Muscle of leg (tissue), 11 donors: ENCODE results near the gene THAP3. TPM values are rescaled to one million over a fixed set of nuclear protein-coding genes. Genes with fewer than 3 reads are reported as not detected.

Source experiments
- DNase-seq: peaks from one replicate; pipeline ENCODE4 v3.0.0; 2013
- H3K27ac ChIP-seq: one replicate; pipeline ENCODE4 v1.5.1; 2013; ENCODE audit warnings: mild to moderate bottlenecking, low read length, control low read depth
- H3K27me3 ChIP-seq: one replicate; pipeline ENCODE4 v1.6.1; 2013; ENCODE audit warnings: low read length; ENCODE audit not compliant: control insufficient read depth, insufficient read depth
- H3K36me3 ChIP-seq: one replicate; pipeline ENCODE4 v1.6.1; 2013; ENCODE audit warnings: low read length; ENCODE audit not compliant: control insufficient read depth, insufficient read depth
- H3K4me1 ChIP-seq: one replicate; pipeline ENCODE4 v1.6.1; 2013; ENCODE audit warnings: low read length; ENCODE audit not compliant: control insufficient read depth, insufficient read depth
- H3K4me3 ChIP-seq: one replicate; pipeline ENCODE4 v1.5.1; 2013; ENCODE audit warnings: low read length, control low read depth
- H3K9me3 ChIP-seq: replicated peaks from 2 replicates; pipeline ENCODE4 v1.6.1; 2013; ENCODE audit warnings: low read depth, low read length; ENCODE audit not compliant: control insufficient read depth
- WGBS: methylation state at CpG from one replicate; pipeline ENCODE4 v1.1.5; 2013; ENCODE audit warnings: missing lambda C conversion rate; ENCODE audit not compliant: insufficient coverage; 5-methylcytosine and 5-hydroxymethylcytosine counted together
- polyA plus RNA-seq, 8 donors: library from polyadenylated mRNA; unstranded; fragments of 120-200 nt; gene quantifications; one replicate each; pipeline versions ENCODE4 v1.2.1 to v1.2.3, GENCODE V29; 2013; ENCODE audit warnings: inconsistent platforms in 1 of 8, low replicate concordance in 1 of 8; ENCODE audit not compliant: insufficient read length in 8 of 8, insufficient read depth in 1 of 8
- total RNA-seq: library from RNA; stranded (reverse); fragments of 120-200 nt; gene quantifications from one replicate; pipeline ENCODE4 v1.2.4, GENCODE V29; 2013

The THAP3 gene
- total and polyA plus RNA-seq, 9 donors: 16.7 to 27.1 (median 18.3) TPM

DNA sequence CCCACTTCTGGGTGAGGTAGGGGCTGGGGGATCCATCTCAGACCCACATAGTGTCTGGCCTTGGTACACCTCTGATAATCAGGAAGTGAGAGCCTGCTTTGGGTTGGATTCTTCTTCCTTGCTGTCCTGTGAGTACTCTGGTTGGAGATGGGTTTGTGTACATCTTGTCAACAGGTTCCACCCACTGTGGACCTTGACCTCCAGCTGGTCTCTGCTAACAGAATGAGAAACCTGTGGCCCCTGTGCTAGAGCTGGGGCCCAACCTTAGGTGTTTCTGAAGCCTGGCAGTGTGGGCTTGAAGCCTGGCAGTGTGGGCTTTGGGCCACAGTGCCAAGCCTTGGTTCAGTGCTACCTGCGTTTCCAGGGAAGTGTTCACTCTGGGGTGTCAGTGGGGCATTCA, 42.3 kb upstream of the THAP3 start:
- no peak for DNase-seq
- Histone ChIP-seq H3K9me3 (no peaks in the 10 kb centered on the region), H3K4me1 (peaks cover 40% of the 10 kb centered on the region), H3K27ac (no peak overlapping the region), H3K27me3 (no peaks in the 10 kb centered on the region), H3K36me3 (peaks cover 10% of the 10 kb centered on the region), H3K4me3 (no peak overlapping the region)
- no CpG with 5 or more reads among the region's 1 CpG for WGBS

- no peak overlapping the region for H3K27ac ChIP-seq
- H3K4me1 ChIP-seq: peaks cover 55% of the 10 kb centered on the region
- WGBS: 78% methylated on average over 21 of the region's 21 CpGs
Measured at GRCh38 chr1:6584126-6585080, 40.3 kb upstream of the THAP3 start.

DNA sequence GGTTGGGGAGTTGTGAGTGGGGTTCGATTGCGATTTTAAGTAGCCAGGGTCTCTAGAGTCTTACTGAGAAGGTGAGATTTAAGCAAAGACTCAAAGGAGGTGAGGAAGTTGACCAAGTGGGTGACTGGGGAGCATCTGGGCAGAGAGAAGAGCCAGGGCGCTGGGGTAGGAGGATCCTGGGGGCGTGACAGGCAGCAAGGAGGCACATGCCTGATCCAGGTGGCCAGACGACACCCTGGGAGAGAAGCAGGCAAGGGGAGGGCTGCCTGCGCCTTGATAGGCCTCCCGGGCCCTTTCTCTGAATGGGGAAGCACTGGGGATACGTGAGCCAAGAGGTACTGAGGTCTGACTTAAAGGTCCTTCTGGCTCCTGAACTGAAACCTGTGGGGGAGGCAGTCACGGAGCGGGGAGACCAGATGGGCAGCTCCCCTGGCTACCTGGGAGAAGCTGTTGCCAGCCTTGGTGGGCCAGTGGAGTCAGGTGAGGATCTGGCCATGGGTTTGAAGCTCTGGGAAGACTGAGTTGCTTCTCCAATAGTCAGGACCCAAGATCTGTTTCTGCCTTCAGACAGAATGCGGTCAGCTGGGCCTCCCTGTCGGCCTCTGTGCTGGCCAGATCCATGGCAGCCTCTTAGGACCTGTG, 39.5 kb upstream of the THAP3 start:
- peaks cover 36% of the 10 kb centered on the region for H3K36me3 ChIP-seq
- no peaks in the 10 kb centered on the region for H3K9me3 ChIP-seq
- peaks cover 58% of the 10 kb centered on the region for H3K4me1 ChIP-seq
- no peaks in the 10 kb centered on the region for H3K27me3 ChIP-seq
- H3K4me3 ChIP-seq: no peak overlapping the region
- 72% methylated on average over 11 of the region's 12 CpGs for WGBS
- H3K27ac ChIP-seq: no peak overlapping the region
- no peak for DNase-seq

More at GRCh38 chr1:6584126-6585080, 40.3 kb upstream of the THAP3 start:
- Histone ChIP-seq H3K27me3 (no peaks in the 10 kb centered on the region), H3K9me3 (no peaks in the 10 kb centered on the region), H3K36me3 (peaks cover 28% of the 10 kb centered on the region), H3K4me3 (no peak overlapping the region)
- DNase-seq: no peak

GRCh38 chr1:6585841-6586240, 38.8 kb upstream of the THAP3 start:
- DNase-seq: no peak
- Histone ChIP-seq H3K9me3 (no peaks in the 10 kb centered on the region), H3K36me3 (peaks cover 43% of the 10 kb centered on the region), H3K27me3 (no peaks in the 10 kb centered on the region), H3K4me1 (peaks cover 52% of the 10 kb centered on the region), H3K27ac (no peak overlapping the region), H3K4me3 (no peak overlapping the region)
- WGBS: 89% methylated on average over 7 of the region's 7 CpGs

GRCh38 chr1:6586404-6586816, 38.3 kb upstream of the THAP3 start:
- peaks cover 50% of the 10 kb centered on the region for H3K4me1 ChIP-seq
- H3K9me3 ChIP-seq: no peaks in the 10 kb centered on the region

GRCh38 chr1:6587261-6588005, 37.2 kb upstream of the THAP3 start:
- peak; percentile 76 for DNase-seq
- no peak overlapping the region for H3K4me3 ChIP-seq
- no peaks in the 10 kb centered on the region for H3K27me3 ChIP-seq
- H3K36me3 ChIP-seq: peaks cover 55% of the 10 kb centered on the region
- 77% methylated on average over 11 of the region's 13 CpGs for WGBS
- H3K4me1 ChIP-seq: peaks cover 51% of the 10 kb centered on the region
- H3K9me3 ChIP-seq: no peaks in the 10 kb centered on the region
- H3K27ac ChIP-seq: peak overlapping the region; percentile 47

More at GRCh38 chr1:6586404-6586816, 38.3 kb upstream of the THAP3 start:
- WGBS: 84% methylated on average over 11 of the region's 11 CpGs
- H3K27ac ChIP-seq: no peak overlapping the region
- H3K36me3 ChIP-seq: peaks cover 48% of the 10 kb centered on the region
- H3K4me3 ChIP-seq: no peak overlapping the region
- no peaks in the 10 kb centered on the region for H3K27me3 ChIP-seq
- DNase-seq: no peak

GRCh38 chr1:6588128-6588892, 36.4 kb upstream of the THAP3 start:
- Histone ChIP-seq H3K4me3 (no peak overlapping the region), H3K36me3 (peaks cover 63% of the 10 kb centered on the region), H3K9me3 (no peaks in the 10 kb centered on the region), H3K4me1 (peaks cover 56% of the 10 kb centered on the region), H3K27ac (no peak overlapping the region), H3K27me3 (no peaks in the 10 kb centered on the region)
- DNase-seq: no peak
- 70% methylated on average over 17 of the region's 25 CpGs for WGBS

- no peak for DNase-seq
Measured at GRCh38 chr1:6588893-6589520, 35.7 kb upstream of the THAP3 start.

DNA sequence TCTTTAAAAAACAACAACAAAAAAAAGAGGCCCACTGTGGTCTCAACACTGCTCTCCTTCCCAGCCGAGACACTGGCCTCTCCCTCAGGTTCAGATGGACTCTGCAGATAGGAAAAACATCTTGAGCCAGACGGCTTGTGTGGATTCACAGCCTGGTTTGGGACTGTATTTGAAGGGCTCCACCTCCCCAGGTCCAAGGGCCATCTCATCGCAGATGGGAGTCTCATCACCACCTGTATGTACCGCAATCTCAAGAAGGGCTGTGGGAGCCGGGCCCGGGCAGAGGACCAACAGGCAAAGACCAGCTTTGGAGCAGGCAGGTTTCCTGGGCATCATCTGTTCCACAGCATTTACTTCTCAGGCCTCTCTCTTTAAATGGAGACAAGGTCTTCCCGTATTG, 34.6 kb upstream of the THAP3 start:
- no peak for DNase-seq
- 85% methylated on average over 7 of the region's 7 CpGs for WGBS
- Histone ChIP-seq H3K27me3 (no peaks in the 10 kb centered on the region), H3K27ac (no peak overlapping the region), H3K36me3 (peaks cover 75% of the 10 kb centered on the region), H3K9me3 (no peaks in the 10 kb centered on the region), H3K4me1 (peaks cover 56% of the 10 kb centered on the region), H3K4me3 (no peak overlapping the region)

More at GRCh38 chr1:6588893-6589520, 35.7 kb upstream of the THAP3 start:
- H3K4me1 ChIP-seq: peaks cover 56% of the 10 kb centered on the region
- no peaks in the 10 kb centered on the region for H3K9me3 ChIP-seq
- 48% methylated on average over 18 of the region's 24 CpGs for WGBS
- H3K27ac ChIP-seq: peak overlapping the region; percentile 17
- peaks cover 70% of the 10 kb centered on the region for H3K36me3 ChIP-seq
- H3K27me3 ChIP-seq: no peaks in the 10 kb centered on the region
- no peak overlapping the region for H3K4me3 ChIP-seq
